Sigmoid colon (tissue), 7 donors: ENCODE measurements around the gene GPR25. TPM values are rescaled to one million over a fixed set of nuclear protein-coding genes. Genes with fewer than 3 reads are reported as not detected.

ENCODE experiments used
- DNase-seq: peaks from one replicate; pipeline ENCODE4 v3.0.0-alpha.2; 2019
- H3K27ac ChIP-seq, 4 donors: fragments of 200-600 bp; sonication (generic); one replicate each; pipeline ENCODE4 v1.5.1; 2016 to 2019; ENCODE audit warnings: mild to moderate bottlenecking in 1 of 4
- H3K27me3 ChIP-seq, 3 donors: fragments of 200-600 bp; sonication (generic); one replicate each; pipeline ENCODE4 v1.5.1; 2019; ENCODE audit warnings: mild to moderate bottlenecking in 1 of 3
- H3K36me3 ChIP-seq, 4 donors: fragments of 200-600 bp; sonication (generic); one replicate each; pipeline ENCODE4 v1.5.1; 2016 to 2019
- H3K4me1 ChIP-seq, 4 donors: fragments of 200-600 bp; sonication (generic); one replicate each; pipeline ENCODE4 v1.5.1; 2017 to 2019
- H3K4me3 ChIP-seq, 4 donors: fragments of 200-600 bp; sonication (generic); one replicate each; pipeline ENCODE4 v1.5.1; 2017 to 2019; ENCODE audit warnings: mild to moderate bottlenecking in 2 of 4, moderate library complexity in 1 of 4
- H3K9me3 ChIP-seq, 4 donors: fragments of 200-600 bp in 3 of 4; sonication (generic) in 3 of 4; one replicate each; pipeline versions ENCODE4 v1.5.1 to v1.6.1; 2013 to 2019
- EP300 ChIP-seq, 4 donors: sonication (generic); formaldehyde crosslinking; IDR thresholded peaks; one replicate each; pipeline ENCODE4 v1.6.1; 2017; ENCODE audit warnings: antibody characterized with exemption in 4 of 4
- POLR2A ChIP-seq, 2 donors: fragments of 450-650 bp; IDR thresholded peaks; one replicate each; pipeline ENCODE4 v1.6.1; 2016; ENCODE audit warnings: antibody characterized with exemption in 2 of 2, mild to moderate bottlenecking in 2 of 2, moderate library complexity in 2 of 2
- POLR2AphosphoS5 ChIP-seq, 4 donors: sonication (generic); formaldehyde crosslinking; IDR thresholded peaks; one replicate each; pipeline ENCODE4 v1.6.1; 2017; ENCODE audit warnings: antibody characterized with exemption in 4 of 4
- WGBS, 2 donors: extraction: QIAGEN DNeasy Blood & Tissue Kit; methylation state at CpG; one replicate each; pipeline ENCODE4 v1.1.7; 2013; 5-methylcytosine and 5-hydroxymethylcytosine counted together
- intact Hi-C: fragments of 100-400 bp; cut with DNase I; formaldehyde crosslinking; loops from one replicate; pipeline ENCODE4 v1.15.1; 2023
- polyA plus RNA-seq, 3 donors: library from polyadenylated mRNA; stranded (reverse); fragments of 200-250 nt; gene quantifications; one replicate each; pipeline ENCODE4 v1.2.3, GENCODE V29; 2013
- total RNA-seq, 4 donors: library from RNA; depleted of rRNA; stranded (reverse); fragments of >200 nt; gene quantifications; one replicate each; pipeline ENCODE4 v1.1.0, GENCODE V29; 2016
- TF ChIP-seq, protein P1 (sequence below), 4 experiments: fragments of 450-650 bp in 3 of 4; fragments of 200-600 bp in 1 of 4; IDR thresholded peaks; one replicate each; pipeline ENCODE4 v1.5.1; 2016 to 2019; ENCODE audit warnings: antibody characterized with exemption in 4 of 4, mild to moderate bottlenecking in 3 of 4, moderate library complexity in 2 of 4
- donor health status: healthy with polysubstance abuse.
- donor health status: Bipolar disorder and iron deficiency.
- donor health status: healthy.

GPR25 gene
- total and polyA plus RNA-seq, 7 donors = 1.0 TPM; not detected in 6

DNA sequence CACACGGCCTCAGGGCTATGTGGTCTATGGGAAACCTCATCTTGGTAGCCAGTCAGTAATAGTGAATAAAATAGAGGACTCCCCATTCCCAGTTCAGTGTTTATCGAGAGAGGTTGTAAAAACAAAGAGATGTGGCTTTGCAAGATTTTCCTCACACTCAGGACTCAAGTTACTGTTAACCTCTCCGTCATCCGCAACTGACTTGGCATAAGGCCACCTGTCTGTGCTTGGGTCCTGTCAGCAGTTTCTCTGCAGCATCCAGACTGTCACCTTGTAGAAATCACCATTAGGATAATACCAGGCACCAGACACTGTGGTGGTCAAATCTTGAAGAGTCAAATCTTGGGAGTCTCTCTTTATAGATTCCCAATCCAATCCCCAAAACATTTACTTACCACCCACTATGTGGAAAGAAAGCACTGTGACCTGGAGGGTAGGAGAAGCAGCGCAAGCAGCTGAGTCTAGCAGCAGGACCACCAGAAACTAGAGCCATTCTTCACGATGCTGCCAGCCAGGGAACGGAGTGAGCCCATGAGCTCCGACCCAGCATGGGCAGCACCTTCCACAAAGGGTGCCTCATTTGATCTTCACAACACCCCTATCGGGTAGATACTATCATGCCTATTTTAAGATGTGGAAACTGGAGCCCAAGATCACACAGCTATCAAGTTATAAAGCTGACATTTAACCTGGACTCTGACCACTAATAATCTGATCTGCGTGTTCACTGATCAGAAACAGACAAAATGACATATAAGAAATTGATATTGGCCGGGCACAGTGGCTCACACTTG is 5.6 kb upstream of the GPR25 start:
- WGBS, 2 donors = 61 to 63% methylated on average over 11 of the region's 11 CpGs
- Histone ChIP-seq H3K27ac (no peak overlapping the region), H3K36me3 (peaks cover 3 to 16% (median 7%) of the 10 kb centered on the region in 4 donors), H3K4me3 (no peak overlapping the region), H3K4me1 (no peaks in the 10 kb centered on the region), H3K27me3 (peaks cover under 1 to 31% (median 22%) of the 10 kb centered on the region in 3 donors), H3K9me3 (no peaks in the 10 kb centered on the region)
- DNase-seq = no peak
- intact Hi-C loops = no loop called here
- TF ChIP-seq, protein P1, sequence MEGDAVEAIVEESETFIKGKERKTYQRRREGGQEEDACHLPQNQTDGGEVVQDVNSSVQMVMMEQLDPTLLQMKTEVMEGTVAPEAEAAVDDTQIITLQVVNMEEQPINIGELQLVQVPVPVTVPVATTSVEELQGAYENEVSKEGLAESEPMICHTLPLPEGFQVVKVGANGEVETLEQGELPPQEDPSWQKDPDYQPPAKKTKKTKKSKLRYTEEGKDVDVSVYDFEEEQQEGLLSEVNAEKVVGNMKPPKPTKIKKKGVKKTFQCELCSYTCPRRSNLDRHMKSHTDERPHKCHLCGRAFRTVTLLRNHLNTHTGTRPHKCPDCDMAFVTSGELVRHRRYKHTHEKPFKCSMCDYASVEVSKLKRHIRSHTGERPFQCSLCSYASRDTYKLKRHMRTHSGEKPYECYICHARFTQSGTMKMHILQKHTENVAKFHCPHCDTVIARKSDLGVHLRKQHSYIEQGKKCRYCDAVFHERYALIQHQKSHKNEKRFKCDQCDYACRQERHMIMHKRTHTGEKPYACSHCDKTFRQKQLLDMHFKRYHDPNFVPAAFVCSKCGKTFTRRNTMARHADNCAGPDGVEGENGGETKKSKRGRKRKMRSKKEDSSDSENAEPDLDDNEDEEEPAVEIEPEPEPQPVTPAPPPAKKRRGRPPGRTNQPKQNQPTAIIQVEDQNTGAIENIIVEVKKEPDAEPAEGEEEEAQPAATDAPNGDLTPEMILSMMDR (IDR thresholded peaks at IDR 0.05) = no peak
- TF ChIP-seq POLR2A (IDR thresholded peaks at IDR 0.05) = no peak
- no peak for TF ChIP-seq EP300 (IDR thresholded peaks at IDR 0.05)
- no peak for TF ChIP-seq POLR2AphosphoS5 (IDR thresholded peaks at IDR 0.05)

GRCh38 chr1:200869376-200869752 is 3.4 kb upstream of the GPR25 start:
- Histone ChIP-seq H3K27ac (no peak overlapping the region), H3K27me3 (peaks cover 19 to 52% (median 44%) of the 10 kb centered on the region in 3 donors), H3K36me3 (no peaks in the 10 kb centered on the region), H3K4me1 (peaks cover 0 to 15% (median 13%) of the 10 kb centered on the region in 4 donors), H3K9me3 (no peaks in the 10 kb centered on the region), H3K4me3 (no peak overlapping the region)
- WGBS, 2 donors = 85% methylated on average over 5 of the region's 5 CpGs
- intact Hi-C loops = no loop called here
- DNase-seq = peak; percentile 28
- TF ChIP-seq, protein P1 (IDR thresholded peaks at IDR 0.05) = no peak
- TF ChIP-seq POLR2A (IDR thresholded peaks at IDR 0.05) (no peak), POLR2AphosphoS5 (IDR thresholded peaks at IDR 0.05) (no peak)

- peak; percentile 46 for DNase-seq
These were observed 2.9 kb upstream of the GPR25 start for GRCh38 chr1:200869753-200870391.

DNA sequence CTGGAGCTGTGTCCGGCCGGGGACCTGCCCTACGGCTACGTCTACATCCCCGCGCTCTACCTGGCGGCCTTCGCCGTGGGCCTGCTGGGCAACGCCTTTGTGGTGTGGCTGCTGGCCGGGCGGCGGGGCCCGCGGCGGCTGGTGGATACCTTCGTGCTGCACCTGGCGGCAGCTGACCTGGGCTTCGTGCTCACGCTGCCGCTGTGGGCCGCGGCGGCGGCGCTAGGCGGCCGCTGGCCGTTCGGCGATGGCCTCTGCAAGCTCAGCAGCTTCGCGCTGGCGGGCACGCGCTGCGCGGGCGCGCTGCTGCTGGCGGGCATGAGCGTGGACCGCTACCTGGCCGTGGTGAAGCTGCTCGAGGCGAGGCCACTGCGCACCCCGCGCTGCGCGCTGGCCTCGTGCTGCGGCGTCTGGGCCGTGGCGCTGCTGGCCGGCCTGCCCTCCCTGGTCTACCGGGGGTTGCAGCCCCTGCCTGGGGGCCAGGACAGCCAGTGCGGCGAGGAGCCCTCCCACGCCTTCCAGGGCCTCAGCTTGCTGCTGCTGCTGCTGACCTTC is 412 bp downstream of the GPR25 start:
- intact Hi-C loops = no loop called here
- Histone ChIP-seq H3K27ac (no peak overlapping the region), H3K27me3 (peaks cover 19 to 79% (median 51%) of the 10 kb centered on the region in 3 donors), H3K4me3 (peak overlapping the region in 3 of 4 donors; percentile 11 to 39 (median 37)), H3K36me3 (no peaks in the 10 kb centered on the region), H3K4me1 (peaks cover 0 to 15% (median 13%) of the 10 kb centered on the region in 4 donors), H3K9me3 (no peaks in the 10 kb centered on the region)
- WGBS, 2 donors = 9 to 13% methylated on average over 61 of the region's 61 CpGs
- DNase-seq = peak; percentile 30
- TF ChIP-seq, protein P1 (IDR thresholded peaks at IDR 0.05) = no peak
- TF ChIP-seq EP300 (IDR thresholded peaks at IDR 0.05) = no peak
- no peak for TF ChIP-seq POLR2A (IDR thresholded peaks at IDR 0.05)

More at GRCh38 chr1:200869753-200870391, 2.9 kb upstream of the GPR25 start:
- TF ChIP-seq POLR2A (IDR thresholded peaks at IDR 0.05) (no peak), EP300 (IDR thresholded peaks at IDR 0.05) (no peak), POLR2AphosphoS5 (IDR thresholded peaks at IDR 0.05) (no peak)
- TF ChIP-seq, protein P1 (IDR thresholded peaks at IDR 0.05) = no peak
- Histone ChIP-seq H3K27me3 (peaks cover 19 to 57% (median 49%) of the 10 kb centered on the region in 3 donors), H3K36me3 (no peaks in the 10 kb centered on the region), H3K4me3 (no peak overlapping the region), H3K27ac (no peak overlapping the region), H3K4me1 (peaks cover 0 to 15% (median 13%) of the 10 kb centered on the region in 4 donors), H3K9me3 (no peaks in the 10 kb centered on the region)
- 77 to 81% methylated on average over 9 of the region's 9 CpGs for WGBS, 2 donors
- intact Hi-C loops = no loop called here
